GM12874 (cell line): ENCODE data around the gene C5.

ENCODE experiments used
- CTCF ChIP-seq: IDR thresholded peaks from 2 replicates; pipeline ENCODE4 v1.5.1; 2011; ENCODE audit warnings: low read depth, mild to moderate bottlenecking, control low read depth, low read length, moderate library complexity; ENCODE audit not compliant: insufficient read depth

The C5 gene

DNA sequence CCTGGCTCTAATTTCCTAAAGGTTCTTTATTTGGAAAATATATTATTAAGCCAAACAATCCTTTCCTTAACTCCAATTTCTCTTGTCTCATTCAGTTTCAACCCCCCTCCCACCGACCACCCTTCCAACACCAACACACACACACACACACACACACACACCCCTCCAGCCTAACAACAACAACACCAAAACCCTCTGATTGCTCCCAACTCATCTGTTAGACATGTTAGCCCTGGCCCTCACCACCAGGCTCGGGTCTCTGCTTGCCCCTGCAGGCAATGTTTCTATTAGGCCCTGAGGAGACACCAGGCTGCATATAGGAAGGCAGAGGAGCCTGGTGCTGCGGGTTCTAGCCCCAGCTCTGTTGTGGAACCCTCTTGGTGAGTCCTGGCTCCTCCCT lies 105.1 kb downstream of the C5 start:
- no peak for TF ChIP-seq CTCF

- no peak for TF ChIP-seq CTCF
These were observed 105.6 kb downstream of the C5 start for GRCh38 chr9:120944434-120944843.

DNA sequence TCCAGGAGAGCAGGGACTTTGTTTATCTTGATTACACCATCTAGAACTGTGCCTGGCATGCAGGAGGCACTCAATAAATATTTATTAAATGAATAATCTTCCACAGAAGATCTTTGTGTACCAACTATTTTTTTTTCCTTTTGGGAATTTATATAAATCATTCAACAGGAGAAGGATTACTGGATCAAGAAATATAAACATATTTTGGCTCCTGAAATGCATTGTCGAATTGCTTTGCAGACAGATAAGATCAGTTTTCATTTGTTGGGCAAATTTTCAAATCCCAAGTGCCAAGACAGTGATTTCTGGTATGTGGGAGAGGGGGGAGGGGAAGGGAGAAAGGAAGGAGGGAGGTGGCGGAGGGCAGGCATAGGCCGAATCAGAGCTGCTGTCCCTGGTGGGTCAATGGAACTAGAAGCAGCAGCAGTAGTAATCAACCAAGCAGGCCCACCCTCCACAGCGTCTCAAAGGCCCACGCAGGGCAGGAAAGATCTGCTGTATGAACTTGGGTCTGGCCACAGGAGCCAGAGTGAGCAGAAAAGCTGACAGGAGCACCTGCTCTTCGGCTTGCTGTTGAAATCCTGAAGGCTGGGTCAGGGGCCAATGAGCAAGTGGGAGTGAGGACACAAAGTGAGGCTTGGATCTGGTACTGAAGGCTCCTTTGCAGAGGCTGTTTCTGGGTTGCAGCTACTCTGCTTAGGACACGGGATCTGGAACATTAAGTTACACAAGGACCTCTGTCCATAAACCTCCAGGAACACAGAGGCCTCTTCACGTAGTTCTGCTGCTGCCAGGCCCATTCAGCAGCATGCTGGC lies 107.7 kb downstream of the C5 start:
- TF ChIP-seq CTCF = no peak

- TF ChIP-seq CTCF = no peak
These were observed 108.9 kb downstream of the C5 start for GRCh38 chr9:120941046-120941770.

DNA sequence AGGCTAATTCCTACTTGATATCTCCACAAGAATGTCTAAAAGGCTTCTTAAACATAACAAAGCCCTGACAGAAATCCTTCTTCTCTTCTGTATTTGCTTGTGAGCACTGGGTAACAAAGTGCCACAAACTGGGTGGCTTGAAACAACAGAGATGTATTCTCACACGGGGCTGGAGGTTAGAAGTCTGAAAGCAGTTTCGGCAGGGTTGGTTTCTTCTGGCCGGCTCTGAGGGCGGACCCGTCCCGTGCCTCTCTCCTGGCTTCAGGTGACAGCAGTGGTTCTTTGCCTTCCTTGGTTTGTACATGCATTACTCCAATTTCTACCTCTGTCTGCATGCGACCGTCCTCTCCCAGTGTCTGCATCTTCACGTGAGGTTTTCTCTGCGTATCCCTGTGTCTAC lies 109.5 kb downstream of the C5 start:
- no peak for TF ChIP-seq CTCF

- TF ChIP-seq CTCF = no peak
These were observed 111.2 kb downstream of the C5 start for GRCh38 chr9:120938851-120939250.

DNA sequence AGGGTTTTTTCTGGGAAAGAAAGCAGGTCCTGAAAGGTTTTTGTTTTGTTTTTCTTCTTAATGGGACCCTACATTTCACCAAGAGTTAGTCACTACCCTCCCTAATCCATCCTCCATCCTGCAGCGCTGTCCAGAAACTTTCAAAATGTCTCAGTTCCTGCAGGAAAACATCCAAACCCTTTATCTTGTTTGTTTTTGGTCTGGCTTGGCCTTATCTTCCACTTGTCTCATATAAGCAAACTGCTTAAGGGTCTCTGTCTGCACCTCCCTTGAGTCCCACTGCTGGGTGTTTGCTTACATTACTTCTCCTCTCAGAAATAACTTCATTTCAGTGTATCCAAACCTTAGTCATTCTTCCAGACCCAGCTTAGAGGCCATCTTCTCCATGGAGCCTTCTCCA lies 112.5 kb downstream of the C5 start:
- no peak for TF ChIP-seq CTCF
